Sigmoid colon (tissue), 7 donors: ENCODE data around the gene SCPEP1. TPM values are rescaled to one million over a fixed set of nuclear protein-coding genes. Genes with fewer than 3 reads are reported as not detected.
A peak's percentile ranks its signal among the peaks of the same experiment; 100 is the strongest.

Experiments used
- DNase-seq: peaks from one replicate; pipeline ENCODE4 v3.0.0-alpha.2; 2019
- H3K27ac ChIP-seq, 4 donors: fragments of 200-600 bp; sonication (generic); one replicate each; pipeline ENCODE4 v1.5.1; 2016 to 2019; ENCODE audit warnings: mild to moderate bottlenecking in 1 of 4
- H3K27me3 ChIP-seq, 3 donors: fragments of 200-600 bp; sonication (generic); one replicate each; pipeline ENCODE4 v1.5.1; 2019; ENCODE audit warnings: mild to moderate bottlenecking in 1 of 3
- H3K36me3 ChIP-seq, 4 donors: fragments of 200-600 bp; sonication (generic); one replicate each; pipeline ENCODE4 v1.5.1; 2016 to 2019
- H3K4me1 ChIP-seq, 4 donors: fragments of 200-600 bp; sonication (generic); one replicate each; pipeline ENCODE4 v1.5.1; 2017 to 2019
- H3K4me3 ChIP-seq, 4 donors: fragments of 200-600 bp; sonication (generic); one replicate each; pipeline ENCODE4 v1.5.1; 2017 to 2019; ENCODE audit warnings: mild to moderate bottlenecking in 2 of 4, moderate library complexity in 1 of 4
- H3K9me3 ChIP-seq, 4 donors: fragments of 200-600 bp in 3 of 4; sonication (generic) in 3 of 4; one replicate each; pipeline versions ENCODE4 v1.5.1 to v1.6.1; 2013 to 2019
- EP300 ChIP-seq, 4 donors: sonication (generic); formaldehyde crosslinking; IDR thresholded peaks; one replicate each; pipeline ENCODE4 v1.6.1; 2017; ENCODE audit warnings: antibody characterized with exemption in 4 of 4
- POLR2A ChIP-seq, 2 donors: fragments of 450-650 bp; IDR thresholded peaks; one replicate each; pipeline ENCODE4 v1.6.1; 2016; ENCODE audit warnings: antibody characterized with exemption in 2 of 2, mild to moderate bottlenecking in 2 of 2, moderate library complexity in 2 of 2
- POLR2AphosphoS5 ChIP-seq, 4 donors: sonication (generic); formaldehyde crosslinking; IDR thresholded peaks; one replicate each; pipeline ENCODE4 v1.6.1; 2017; ENCODE audit warnings: antibody characterized with exemption in 4 of 4
- WGBS, 2 donors: extraction: QIAGEN DNeasy Blood & Tissue Kit; methylation state at CpG; one replicate each; pipeline ENCODE4 v1.1.7; 2013; 5-methylcytosine and 5-hydroxymethylcytosine counted together
- intact Hi-C: fragments of 100-400 bp; cut with DNase I; formaldehyde crosslinking; loops from one replicate; pipeline ENCODE4 v1.15.1; 2023
- polyA plus RNA-seq, 3 donors: library from polyadenylated mRNA; stranded (reverse); fragments of 200-250 nt; gene quantifications; one replicate each; pipeline ENCODE4 v1.2.3, GENCODE V29; 2013
- total RNA-seq, 4 donors: library from RNA; depleted of rRNA; stranded (reverse); fragments of >200 nt; gene quantifications; one replicate each; pipeline ENCODE4 v1.1.0, GENCODE V29; 2016
- TF ChIP-seq, protein P1 (sequence below), 4 experiments: fragments of 450-650 bp in 3 of 4; fragments of 200-600 bp in 1 of 4; IDR thresholded peaks; one replicate each; pipeline ENCODE4 v1.5.1; 2016 to 2019; ENCODE audit warnings: antibody characterized with exemption in 4 of 4, mild to moderate bottlenecking in 3 of 4, moderate library complexity in 2 of 4
- donor health status: healthy with polysubstance abuse.
- donor health status: Bipolar disorder and iron deficiency.
- donor health status: healthy.

The SCPEP1 gene, protein sequence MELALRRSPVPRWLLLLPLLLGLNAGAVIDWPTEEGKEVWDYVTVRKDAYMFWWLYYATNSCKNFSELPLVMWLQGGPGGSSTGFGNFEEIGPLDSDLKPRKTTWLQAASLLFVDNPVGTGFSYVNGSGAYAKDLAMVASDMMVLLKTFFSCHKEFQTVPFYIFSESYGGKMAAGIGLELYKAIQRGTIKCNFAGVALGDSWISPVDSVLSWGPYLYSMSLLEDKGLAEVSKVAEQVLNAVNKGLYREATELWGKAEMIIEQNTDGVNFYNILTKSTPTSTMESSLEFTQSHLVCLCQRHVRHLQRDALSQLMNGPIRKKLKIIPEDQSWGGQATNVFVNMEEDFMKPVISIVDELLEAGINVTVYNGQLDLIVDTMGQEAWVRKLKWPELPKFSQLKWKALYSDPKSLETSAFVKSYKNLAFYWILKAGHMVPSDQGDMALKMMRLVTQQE
- total RNA-seq (100 to 1,000 TPM in 1 of 4 donors, 10 to 100 TPM in 3; 77.8 to 141 (median 85.6) TPM), polyA plus RNA-seq (10 to 100 TPM; 19.8 to 39.7 (median 31.4) TPM)

DNA sequence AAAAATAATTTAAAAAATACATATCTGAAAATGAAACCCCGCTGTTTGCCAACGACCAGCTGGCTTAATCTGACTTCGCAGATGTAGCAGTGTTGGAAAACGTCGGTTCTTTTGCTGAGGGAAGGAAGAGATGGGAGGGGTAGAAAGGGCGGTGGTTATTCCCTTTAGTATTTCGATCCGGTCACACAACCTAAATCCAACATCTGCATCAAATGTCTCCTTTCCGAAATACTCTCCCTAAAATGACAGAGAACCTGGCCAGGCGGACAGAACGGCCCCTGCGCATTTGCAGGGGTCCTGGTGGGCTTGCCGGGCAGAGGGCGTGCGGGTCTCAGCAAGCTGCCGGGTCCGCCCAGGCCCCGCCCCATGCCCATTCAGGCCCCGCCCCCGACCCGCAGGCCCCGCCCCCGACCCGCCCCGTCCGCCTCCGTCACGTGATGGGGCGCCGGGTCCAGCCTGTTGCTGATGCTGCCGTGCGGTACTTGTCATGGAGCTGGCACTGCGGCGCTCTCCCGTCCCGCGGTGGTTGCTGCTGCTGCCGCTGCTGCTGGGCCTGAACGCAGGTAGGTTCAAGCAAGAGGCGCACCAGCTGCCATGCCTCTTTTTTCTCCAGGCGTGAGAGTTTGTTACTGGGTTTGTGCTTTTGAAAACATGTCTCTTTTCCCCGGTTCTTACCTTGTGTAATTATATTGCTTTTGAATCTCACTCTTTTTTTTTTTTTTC, at the start of gene SCPEP1:
Gene SCPEP1, plus strand, starts transcription at position 459 of the 723 bp plus-strand sequence. Its CDS starts 29 bp downstream, at position 488.
- WGBS, 2 donors, result 1% methylated on average over 42 of the region's 42 CpGs

DNA sequence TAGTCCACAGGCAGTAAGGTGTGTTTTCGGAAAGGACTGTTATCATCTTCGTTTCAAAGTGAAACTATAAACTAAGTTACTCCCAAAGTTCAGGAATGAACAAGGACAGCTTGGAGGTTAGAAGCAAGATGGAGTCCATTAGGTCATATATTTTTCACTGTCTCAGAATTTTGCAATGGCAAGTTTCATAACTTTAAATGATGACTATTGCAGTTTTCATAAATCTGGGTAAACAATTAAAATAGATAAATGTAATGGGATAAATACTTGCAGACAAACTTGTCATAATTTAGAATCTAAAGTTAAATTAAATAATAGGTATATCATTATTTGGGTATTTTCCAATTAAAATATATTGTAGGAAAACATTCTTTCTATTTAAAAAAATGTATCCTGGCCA, 49.3 kb upstream of the SCPEP1 start:
- intact Hi-C loops, result no loop called here
- TF ChIP-seq, protein P1, sequence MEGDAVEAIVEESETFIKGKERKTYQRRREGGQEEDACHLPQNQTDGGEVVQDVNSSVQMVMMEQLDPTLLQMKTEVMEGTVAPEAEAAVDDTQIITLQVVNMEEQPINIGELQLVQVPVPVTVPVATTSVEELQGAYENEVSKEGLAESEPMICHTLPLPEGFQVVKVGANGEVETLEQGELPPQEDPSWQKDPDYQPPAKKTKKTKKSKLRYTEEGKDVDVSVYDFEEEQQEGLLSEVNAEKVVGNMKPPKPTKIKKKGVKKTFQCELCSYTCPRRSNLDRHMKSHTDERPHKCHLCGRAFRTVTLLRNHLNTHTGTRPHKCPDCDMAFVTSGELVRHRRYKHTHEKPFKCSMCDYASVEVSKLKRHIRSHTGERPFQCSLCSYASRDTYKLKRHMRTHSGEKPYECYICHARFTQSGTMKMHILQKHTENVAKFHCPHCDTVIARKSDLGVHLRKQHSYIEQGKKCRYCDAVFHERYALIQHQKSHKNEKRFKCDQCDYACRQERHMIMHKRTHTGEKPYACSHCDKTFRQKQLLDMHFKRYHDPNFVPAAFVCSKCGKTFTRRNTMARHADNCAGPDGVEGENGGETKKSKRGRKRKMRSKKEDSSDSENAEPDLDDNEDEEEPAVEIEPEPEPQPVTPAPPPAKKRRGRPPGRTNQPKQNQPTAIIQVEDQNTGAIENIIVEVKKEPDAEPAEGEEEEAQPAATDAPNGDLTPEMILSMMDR (IDR thresholded peaks at IDR 0.05), result no peak
- no peak for DNase-seq
- Histone ChIP-seq H3K9me3 (no peaks in the 10 kb centered on the region), H3K27ac (no peak overlapping the region), H3K4me3 (no peak overlapping the region), H3K4me1 (no peaks in the 10 kb centered on the region), H3K27me3 (no peaks in the 10 kb centered on the region), H3K36me3 (peaks cover 0 to 4% (median 0%) of the 10 kb centered on the region in 4 donors)
- WGBS, 2 donors, result 91 to 99% methylated on average over 2 of the region's 2 CpGs

More for the DNA sequence above, at the start of gene SCPEP1:
- Histone ChIP-seq H3K36me3 (peaks cover 0 to 21% (median 0%) of the 10 kb centered on the region in 4 donors), H3K9me3 (no peaks in the 10 kb centered on the region), H3K4me3 (peak within 1 kb of the TSS; percentile 50 to 61 (median 59)), H3K4me1 (peaks cover 0 to 23% (median 19%) of the 10 kb centered on the region in 4 donors), H3K27ac (peak within 1 kb of the TSS; percentile 70 to 83 (median 78)), H3K27me3 (no peaks in the 10 kb centered on the region)
- DNase-seq, result peak; percentile 94
- intact Hi-C loops, result loop anchor here (5.0 to 10.0 kb wide), 2 partner anchors 277 to 874 kb away; partner anchors contain the start of genes MRPS23 and MSI2
- TF ChIP-seq EP300 (IDR thresholded peaks at IDR 0.05) (no peak), POLR2A (IDR thresholded peaks at IDR 0.05) (peak; percentile 42 to 45), POLR2AphosphoS5 (IDR thresholded peaks at IDR 0.05) (peak; percentile 85 to 99 (median 92))

DNA sequence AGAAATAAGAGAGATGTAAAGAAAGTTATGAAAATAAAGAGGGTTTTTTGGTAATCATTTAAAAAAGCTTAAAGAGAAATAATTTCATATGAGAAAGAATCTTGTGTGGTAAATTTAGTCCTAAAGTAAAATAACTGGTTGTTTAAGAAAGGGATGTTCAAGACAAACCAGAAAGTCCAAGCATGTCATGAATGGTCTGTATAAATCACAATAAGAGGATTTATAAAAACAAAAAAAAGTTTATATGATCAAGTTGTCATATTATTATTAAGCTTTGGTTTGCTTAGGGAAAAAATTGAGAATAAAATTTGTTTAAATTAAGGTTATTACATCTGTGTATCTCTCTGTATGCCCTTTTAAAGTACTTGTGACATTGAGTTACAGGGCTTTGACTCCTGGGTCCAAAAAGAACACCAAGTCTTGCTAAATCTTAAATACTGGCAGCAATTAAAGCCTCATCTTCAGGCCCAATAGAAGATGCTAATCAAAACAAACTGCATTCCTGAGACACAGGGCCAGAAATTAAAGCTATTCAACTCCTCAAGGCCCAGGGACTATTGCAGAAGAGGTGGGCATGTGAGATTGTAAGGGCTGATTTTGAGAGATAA, 48.5 kb upstream of the SCPEP1 start:
- no peak overlapping the region for H3K27ac ChIP-seq
- DNase-seq, result no peak
- H3K4me3 ChIP-seq, result no peak overlapping the region
- H3K27me3 ChIP-seq, result no peaks in the 10 kb centered on the region
- H3K9me3 ChIP-seq, result no peaks in the 10 kb centered on the region
- peaks cover 0 to 13% (median 1%) of the 10 kb centered on the region in 4 donors for H3K36me3 ChIP-seq
- TF ChIP-seq EP300 (IDR thresholded peaks at IDR 0.05), result no peak
- TF ChIP-seq, protein P1 (IDR thresholded peaks at IDR 0.05), result no peak
- no peak for TF ChIP-seq POLR2AphosphoS5 (IDR thresholded peaks at IDR 0.05)
- TF ChIP-seq POLR2A (IDR thresholded peaks at IDR 0.05), result no peak
- no peaks in the 10 kb centered on the region for H3K4me1 ChIP-seq
- intact Hi-C loops, result no loop called here

- no peaks in the 10 kb centered on the region for H3K9me3 ChIP-seq
- intact Hi-C loops, result no loop called here
- DNase-seq, result no peak
- TF ChIP-seq POLR2A (IDR thresholded peaks at IDR 0.05) (no peak), EP300 (IDR thresholded peaks at IDR 0.05) (no peak), POLR2AphosphoS5 (IDR thresholded peaks at IDR 0.05) (no peak)
- TF ChIP-seq, protein P1 (IDR thresholded peaks at IDR 0.05), result no peak
- no peak overlapping the region for H3K27ac ChIP-seq
- 91 to 95% methylated on average over 2 of the region's 2 CpGs for WGBS, 2 donors
- H3K27me3 ChIP-seq, result no peaks in the 10 kb centered on the region
- H3K4me1 ChIP-seq, result no peaks in the 10 kb centered on the region
- H3K36me3 ChIP-seq, result peaks cover 0 to 26% (median 1%) of the 10 kb centered on the region in 4 donors
- no peak overlapping the region for H3K4me3 ChIP-seq
Measured at GRCh38 chr17:56930739-56931337, 47.1 kb upstream of the SCPEP1 start.
